ENCODE data around the gene HDAC11.

The HDAC11 gene

DNA sequence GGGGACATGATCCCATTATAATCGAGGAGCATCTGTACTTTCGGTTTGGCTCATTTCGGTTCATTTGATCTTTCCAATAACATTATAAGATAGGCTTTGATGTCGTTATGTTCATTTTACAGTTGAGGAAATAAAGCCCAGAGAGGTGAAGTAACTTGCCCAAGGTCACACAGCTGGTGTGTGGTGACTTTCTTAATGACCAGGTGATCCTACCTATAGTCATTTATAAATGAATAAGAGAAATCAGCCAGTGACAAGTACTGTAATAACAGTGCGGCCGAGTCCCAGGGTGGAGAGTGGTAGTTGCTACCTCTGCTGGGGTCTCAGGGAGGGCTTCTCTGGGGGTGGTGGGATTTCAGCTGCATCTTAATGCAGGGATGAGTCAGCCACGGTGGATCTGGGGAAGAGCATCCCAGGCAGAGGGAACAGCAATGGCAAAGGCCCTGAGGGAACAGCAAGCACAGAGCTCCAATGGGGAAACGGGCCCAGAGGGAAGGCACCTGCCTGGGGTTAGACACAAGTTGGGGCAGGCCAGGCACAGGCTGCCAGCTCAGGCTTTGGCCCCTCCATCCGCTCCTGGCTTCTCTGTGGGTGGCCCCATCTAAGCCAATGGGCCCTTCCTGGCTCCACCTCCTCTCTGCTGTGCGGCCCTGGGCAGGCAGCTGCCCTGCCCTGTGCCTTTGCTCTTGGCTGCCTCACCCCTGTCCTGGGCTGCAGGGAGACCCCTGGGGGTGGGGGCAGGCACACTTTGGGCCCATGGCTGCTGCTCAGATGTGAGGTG lies 67.7 kb downstream of the HDAC11 start:
- no peak overlapping the region for H3K27ac ChIP-seq
- TF ChIP-seq ZFX (IDR thresholded peaks at IDR 0.05; ENCODE audit: borderline replicate concordance) (no peak), CTCF (IDR thresholded peaks at IDR 0.05) (no peak)

GRCh38 chr3:13548696-13549622 lies 68.9 kb downstream of the HDAC11 start, which contains the start of gene FBLN2:
Gene FBLN2, plus strand, starts transcription at chr3:13549125. Its CDS starts 21,231 bp downstream, at chr3:13570356.
- no peak within 1 kb of the TSS for H3K27ac ChIP-seq
- TF ChIP-seq CTCF (IDR thresholded peaks at IDR 0.05), result no peak
- TF ChIP-seq ZFX (IDR thresholded peaks at IDR 0.05; ENCODE audit: borderline replicate concordance), result no peak

GRCh38 chr3:13549623-13550422 lies 69.7 kb downstream of the HDAC11 start:
- no peak for TF ChIP-seq CTCF (IDR thresholded peaks at IDR 0.05)
- no peak for TF ChIP-seq ZFX (IDR thresholded peaks at IDR 0.05; ENCODE audit: borderline replicate concordance)
- no peak overlapping the region for H3K27ac ChIP-seq

DNA sequence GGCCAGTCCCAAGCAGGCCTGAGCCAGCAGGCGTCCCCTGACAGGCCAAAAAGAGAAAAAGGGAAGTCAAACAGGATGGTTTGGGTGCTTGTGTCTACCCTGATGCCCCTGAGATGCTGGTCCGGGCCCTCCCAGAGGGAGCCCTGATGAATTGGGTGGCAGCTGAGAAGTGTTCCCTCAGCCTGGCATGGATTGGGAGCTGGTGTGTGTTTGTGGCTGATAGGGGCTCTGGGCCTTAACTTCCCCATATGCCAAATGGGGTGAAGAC lies 70.3 kb downstream of the HDAC11 start:
- H3K27ac ChIP-seq, result no peak overlapping the region
- TF ChIP-seq ZFX (IDR thresholded peaks at IDR 0.05; ENCODE audit: borderline replicate concordance), result no peak
- no peak for TF ChIP-seq CTCF (IDR thresholded peaks at IDR 0.05)

DNA sequence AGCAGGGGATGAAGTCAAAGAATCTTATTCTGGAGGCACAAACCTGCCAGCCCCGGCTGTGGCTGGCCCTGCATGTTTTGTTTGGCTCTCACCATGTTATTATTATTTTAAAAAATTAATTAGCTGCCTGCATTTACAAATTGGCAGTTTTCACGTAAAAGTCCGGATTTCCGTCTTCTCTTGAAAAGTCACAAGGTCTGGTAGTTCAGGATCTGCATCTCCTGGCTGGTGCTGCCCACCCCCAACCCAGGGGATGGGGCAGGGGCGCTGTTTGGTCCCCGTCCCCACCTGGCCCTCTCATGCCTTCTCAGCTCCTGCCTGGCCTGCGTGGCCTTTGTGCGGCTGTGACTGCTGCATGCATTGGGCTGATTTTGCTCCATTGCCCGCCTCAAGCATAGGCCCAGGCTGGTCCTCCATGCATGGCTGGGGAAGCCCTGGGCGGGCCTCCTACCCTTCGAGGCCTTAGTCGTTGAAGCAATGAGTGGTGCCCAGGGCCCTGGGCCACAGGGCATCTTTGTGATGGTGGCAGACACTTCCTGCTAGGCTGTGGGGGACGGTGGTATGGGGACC lies 70.8 kb downstream of the HDAC11 start:
- TF ChIP-seq ZFX (IDR thresholded peaks at IDR 0.05; ENCODE audit: borderline replicate concordance) (no peak), CTCF (IDR thresholded peaks at IDR 0.05) (no peak)
- no peak overlapping the region for H3K27ac ChIP-seq

- TF ChIP-seq CTCF (IDR thresholded peaks at IDR 0.05) (no peak), ZFX (IDR thresholded peaks at IDR 0.05; ENCODE audit: borderline replicate concordance) (no peak)
- H3K27ac ChIP-seq, result no peak overlapping the region
These were observed 72.9 kb downstream of the HDAC11 start for GRCh38 chr3:13552857-13553652.

Data from 22Rv1 (cell line).